ENCODE measurements around the gene OBSCN. TPM values are rescaled to one million over a fixed set of nuclear protein-coding genes. Genes with fewer than 3 reads are reported as not detected.

Gene OBSCN
- total RNA-seq, 1 donor from 2014 or later, result 28.6 TPM

DNA sequence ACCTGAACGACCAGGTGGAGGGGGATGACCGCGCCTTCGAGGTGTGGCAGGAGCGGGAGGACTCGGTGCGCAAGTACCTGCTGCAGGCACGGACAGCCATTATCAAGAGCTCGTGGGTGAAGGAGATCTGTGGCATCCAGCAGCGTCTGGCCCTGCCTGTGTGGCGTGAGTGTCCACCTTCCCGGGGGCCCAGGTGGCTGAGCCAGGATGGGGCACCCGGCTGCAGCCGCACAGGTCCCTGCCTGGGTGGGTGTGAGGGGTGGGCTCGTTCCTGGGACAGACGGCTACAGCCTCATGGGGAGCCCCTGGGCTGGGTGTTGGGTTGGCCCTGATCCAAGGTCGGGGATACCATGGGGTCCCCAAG is 133.6 kb downstream of the OBSCN start:
- Histone ChIP-seq H3K27me3 (no peaks in the 10 kb centered on the region), H3K4me3 (no peak overlapping the region), H3K27ac (no peak overlapping the region), H3K9me3 (no peaks in the 10 kb centered on the region), H3K4me1 (no peaks in the 10 kb centered on the region), H3K36me3 (no peaks in the 10 kb centered on the region)
- intact Hi-C loops (cut with DNase I), result no loop called here
- TF ChIP-seq, protein P1, sequence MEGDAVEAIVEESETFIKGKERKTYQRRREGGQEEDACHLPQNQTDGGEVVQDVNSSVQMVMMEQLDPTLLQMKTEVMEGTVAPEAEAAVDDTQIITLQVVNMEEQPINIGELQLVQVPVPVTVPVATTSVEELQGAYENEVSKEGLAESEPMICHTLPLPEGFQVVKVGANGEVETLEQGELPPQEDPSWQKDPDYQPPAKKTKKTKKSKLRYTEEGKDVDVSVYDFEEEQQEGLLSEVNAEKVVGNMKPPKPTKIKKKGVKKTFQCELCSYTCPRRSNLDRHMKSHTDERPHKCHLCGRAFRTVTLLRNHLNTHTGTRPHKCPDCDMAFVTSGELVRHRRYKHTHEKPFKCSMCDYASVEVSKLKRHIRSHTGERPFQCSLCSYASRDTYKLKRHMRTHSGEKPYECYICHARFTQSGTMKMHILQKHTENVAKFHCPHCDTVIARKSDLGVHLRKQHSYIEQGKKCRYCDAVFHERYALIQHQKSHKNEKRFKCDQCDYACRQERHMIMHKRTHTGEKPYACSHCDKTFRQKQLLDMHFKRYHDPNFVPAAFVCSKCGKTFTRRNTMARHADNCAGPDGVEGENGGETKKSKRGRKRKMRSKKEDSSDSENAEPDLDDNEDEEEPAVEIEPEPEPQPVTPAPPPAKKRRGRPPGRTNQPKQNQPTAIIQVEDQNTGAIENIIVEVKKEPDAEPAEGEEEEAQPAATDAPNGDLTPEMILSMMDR (IDR thresholded peaks at IDR 0.05), result no peak
- peak in 1 of 2 donors; percentile 55 for DNase-seq (ENCODE audit: low spot score in 2 of 2)

DNA sequence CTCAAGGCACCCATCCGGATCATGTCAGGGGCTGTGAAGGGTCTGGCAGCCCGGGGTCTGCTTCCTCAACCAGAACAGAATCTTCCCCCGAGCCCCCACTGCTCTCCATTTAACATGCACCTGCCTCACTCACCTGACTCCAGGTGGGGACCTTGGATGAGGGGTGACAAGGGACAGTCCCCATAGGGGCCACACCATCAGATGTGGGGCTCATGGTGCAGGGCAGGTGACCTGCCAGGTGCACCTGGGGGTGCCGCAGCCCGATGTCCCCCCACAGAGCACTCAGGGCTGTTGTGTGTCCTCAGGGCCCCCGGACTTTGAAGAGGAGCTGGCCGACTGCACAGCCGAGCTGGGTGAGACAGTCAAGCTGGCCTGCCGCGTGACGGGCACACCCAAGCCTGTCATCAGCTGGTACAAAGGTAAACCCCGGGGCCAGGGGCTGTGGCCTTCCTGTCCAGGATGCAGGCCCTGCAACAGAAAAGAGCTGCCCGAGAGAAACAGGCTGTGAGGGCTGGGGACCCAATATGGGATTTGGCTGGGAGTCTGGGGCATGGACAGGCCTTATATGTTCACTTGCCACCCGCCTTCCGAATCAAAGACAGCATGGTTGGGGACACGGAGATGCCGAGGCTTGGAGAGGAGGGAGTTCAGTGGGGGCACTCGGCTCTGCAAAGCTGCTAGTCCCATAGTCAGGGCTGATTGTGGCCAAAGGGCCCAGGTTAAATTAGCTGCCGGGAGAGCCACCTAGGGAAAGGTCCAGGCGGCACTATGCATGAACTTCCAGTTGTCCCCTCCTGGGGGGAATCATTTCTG is 134.2 kb downstream of the OBSCN start:
- intact Hi-C loops (cut with DNase I), result no loop called here
- Histone ChIP-seq H3K36me3 (no peaks in the 10 kb centered on the region), H3K4me3 (no peak overlapping the region)

DNA sequence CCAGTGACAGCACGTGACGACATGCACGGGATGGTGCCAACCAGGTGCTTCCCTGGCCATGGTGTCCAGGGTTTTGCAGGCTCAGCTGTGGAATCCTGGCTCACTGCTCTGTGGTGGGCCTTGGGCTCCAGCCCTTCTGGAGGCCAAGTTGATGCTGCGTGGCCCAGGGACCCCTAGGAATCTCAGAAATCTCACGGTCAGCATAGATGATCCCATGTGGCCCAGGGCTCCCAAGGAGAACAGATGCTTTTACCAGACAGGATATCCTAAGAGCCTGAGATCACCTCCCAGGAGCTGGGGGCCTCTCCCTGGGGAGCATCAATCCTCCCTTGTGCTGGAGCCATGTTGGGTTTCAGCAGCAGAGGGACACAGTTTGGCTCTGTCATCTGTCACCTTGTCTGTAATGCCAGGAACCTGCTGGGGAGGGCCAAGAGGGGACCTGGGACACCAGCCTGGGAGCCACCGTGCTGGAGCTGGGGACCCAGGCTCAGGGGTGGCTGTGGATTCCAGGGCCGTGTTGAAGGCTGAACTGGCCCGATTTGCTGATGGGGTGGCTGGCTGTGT is 134.9 kb downstream of the OBSCN start:
- Histone ChIP-seq H3K9me3 (no peaks in the 10 kb centered on the region), H3K4me3 (no peak overlapping the region), H3K36me3 (no peaks in the 10 kb centered on the region), H3K4me1 (no peaks in the 10 kb centered on the region), H3K27me3 (no peaks in the 10 kb centered on the region), H3K27ac (no peak overlapping the region)
- TF ChIP-seq, protein P1 (IDR thresholded peaks at IDR 0.05), result no peak
- intact Hi-C loops (cut with DNase I), result no loop called here
- DNase-seq (ENCODE audit: low spot score in 2 of 2), result peak in 1 of 2 donors; percentile 57

More for the DNA sequence above, 134.2 kb downstream of the OBSCN start:
- no peak overlapping the region for H3K27ac ChIP-seq
- TF ChIP-seq, protein P1 (IDR thresholded peaks at IDR 0.05), result no peak
- H3K27me3 ChIP-seq, result no peaks in the 10 kb centered on the region
- peak in 1 of 2 donors; percentile 59 for DNase-seq (ENCODE audit: low spot score in 2 of 2)
- no peaks in the 10 kb centered on the region for H3K9me3 ChIP-seq
- no peaks in the 10 kb centered on the region for H3K4me1 ChIP-seq

DNA sequence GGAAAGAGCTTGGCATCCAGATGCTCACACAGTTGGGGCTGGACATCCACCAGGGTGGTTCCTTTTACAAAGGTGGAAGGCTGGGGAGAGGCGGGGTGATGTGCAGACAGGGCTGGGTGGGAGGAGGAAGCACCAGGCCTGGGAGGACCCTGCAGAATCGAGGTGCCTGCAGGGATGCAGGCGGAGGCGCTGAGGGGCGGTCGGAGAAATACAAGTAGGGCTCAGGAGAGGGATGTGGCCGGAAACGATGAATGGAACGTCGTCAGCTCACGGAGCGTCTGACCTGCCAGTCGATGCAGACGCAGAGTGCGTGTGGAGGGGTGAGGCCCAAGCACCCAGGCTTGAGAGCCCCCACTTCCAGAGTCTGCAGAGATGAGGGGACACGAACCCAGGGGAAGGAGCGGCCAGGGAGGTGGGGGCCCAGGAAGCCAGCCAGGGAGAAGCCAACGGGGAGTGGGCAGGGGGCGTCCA is 135.4 kb downstream of the OBSCN start:
- Histone ChIP-seq H3K27me3 (no peaks in the 10 kb centered on the region), H3K4me1 (no peaks in the 10 kb centered on the region), H3K36me3 (no peaks in the 10 kb centered on the region), H3K9me3 (no peaks in the 10 kb centered on the region), H3K27ac (no peak overlapping the region), H3K4me3 (no peak overlapping the region)
- TF ChIP-seq, protein P1 (IDR thresholded peaks at IDR 0.05), result no peak
- intact Hi-C loops (cut with DNase I), result no loop called here
- peak in 1 of 2 donors; percentile 34 for DNase-seq (ENCODE audit: low spot score in 2 of 2)

DNA sequence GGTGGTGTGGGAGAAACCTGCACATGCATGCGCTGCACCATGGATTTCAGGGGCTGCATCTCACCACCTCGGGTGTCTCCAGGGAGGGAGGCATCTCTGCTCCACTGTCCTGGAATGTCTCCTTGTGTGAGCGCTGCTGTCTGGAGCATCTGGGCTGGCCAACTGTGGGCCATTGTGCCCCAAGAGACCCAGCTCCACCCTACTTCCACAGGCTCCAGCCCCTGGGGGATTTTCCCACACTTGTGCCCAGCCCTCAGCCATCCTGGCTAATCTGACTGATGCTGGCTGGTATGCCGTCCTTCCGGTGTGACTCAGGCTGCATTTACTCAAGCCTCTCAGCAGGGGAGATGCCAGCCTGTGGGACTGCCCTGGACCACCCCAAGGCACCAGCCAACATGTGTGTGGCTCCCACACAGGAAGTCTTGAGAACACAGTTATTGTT is 136.8 kb downstream of the OBSCN start:
- Histone ChIP-seq H3K9me3 (no peaks in the 10 kb centered on the region), H3K27ac (no peak overlapping the region), H3K4me3 (no peak overlapping the region), H3K27me3 (no peaks in the 10 kb centered on the region), H3K4me1 (no peaks in the 10 kb centered on the region), H3K36me3 (no peaks in the 10 kb centered on the region)
- intact Hi-C loops (cut with DNase I), result no loop called here
- TF ChIP-seq, protein P1 (IDR thresholded peaks at IDR 0.05), result no peak
- peak in 1 of 2 donors; percentile 46 for DNase-seq (ENCODE audit: low spot score in 2 of 2)
